GM23248 (cell line): ENCODE results near the gene EPB41L5. TPM values are rescaled to one million over a fixed set of nuclear protein-coding genes. Genes with fewer than 3 reads are reported as not detected.
"Not testable (repeated sequence)": the region's sequence is repeated elsewhere in the genome, so short reads cannot be mapped to it uniquely, and the experiment has no call there.

Source experiments
- DNase-seq: peaks from one replicate; pipeline ENCODE4 v3.0.0-alpha.2; 2015
- H2AFZ ChIP-seq: fragments of 200-600 bp; sonication (generic); 2 replicates; pipeline ENCODE4 v1.6.1; 2016; ENCODE audit warnings: antibody characterized with exemption
- H3F3A ChIP-seq: fragments of 200-600 bp; sonication (generic); 2 replicates; pipeline ENCODE4 v1.6.1; 2016; ENCODE audit warnings: mild to moderate bottlenecking, antibody characterized with exemption, mixed run types; ENCODE audit not compliant: insufficient read depth
- H3K27ac ChIP-seq: fragments of 200-600 bp; sonication (generic); 2 replicates; pipeline ENCODE4 v1.5.1; 2016; ENCODE audit warnings: mild to moderate bottlenecking
- H3K27me3 ChIP-seq: fragments of 200-600 bp; sonication (generic); replicated peaks from 2 replicates; pipeline ENCODE4 v1.6.1; 2016; ENCODE audit warnings: mild to moderate bottlenecking; ENCODE audit not compliant: insufficient read depth
- H3K36me3 ChIP-seq: fragments of 200-600 bp; sonication (generic); 2 replicates; pipeline ENCODE4 v1.6.1; 2016; ENCODE audit warnings: low read depth, mild to moderate bottlenecking
- H3K4me1 ChIP-seq: fragments of 200-600 bp; sonication (generic); 2 replicates; pipeline ENCODE4 v1.6.1; 2016; ENCODE audit warnings: mild to moderate bottlenecking; ENCODE audit not compliant: insufficient read depth
- H3K4me2 ChIP-seq: fragments of 200-600 bp; sonication (generic); one replicate; pipeline ENCODE4 v1.6.1; 2016; ENCODE audit warnings: mild to moderate bottlenecking; ENCODE audit not compliant: unreplicated experiment
- H3K4me3 ChIP-seq: fragments of 200-600 bp; sonication (generic); 2 replicates; pipeline ENCODE4 v1.5.1; 2016; ENCODE audit warnings: mild to moderate bottlenecking
- H3K79me2 ChIP-seq: fragments of 200-600 bp; sonication (generic); 2 replicates; pipeline ENCODE4 v1.6.1; 2016; ENCODE audit warnings: mild to moderate bottlenecking; ENCODE audit not compliant: insufficient read depth
- H3K9ac ChIP-seq: fragments of 200-600 bp; sonication (generic); 2 replicates; pipeline ENCODE4 v1.6.1; 2016; ENCODE audit warnings: mild to moderate bottlenecking
- H3K9me2 ChIP-seq: fragments of 200-600 bp; sonication (generic); 2 replicates; pipeline ENCODE4 v1.6.1; 2016; ENCODE audit warnings: mixed run types, mild to moderate bottlenecking, moderate library complexity; ENCODE audit not compliant: insufficient read depth
- H3K9me3 ChIP-seq: fragments of 200-600 bp; sonication (generic); one replicate; pipeline ENCODE4 v1.6.1; 2017; ENCODE audit warnings: low read depth
- H4K20me1 ChIP-seq: fragments of 200-600 bp; sonication (generic); 2 replicates; pipeline ENCODE4 v1.6.0; 2016; ENCODE audit not compliant: insufficient read depth
- EZH2 ChIP-seq: fragments of 200-600 bp; sonication (generic); IDR thresholded peaks from 2 replicates; pipeline ENCODE4 v1.6.1; 2018; ENCODE audit warnings: antibody characterized with exemption, mild to moderate bottlenecking; ENCODE audit not compliant: insufficient read depth, poor library complexity, severe bottlenecking
- EZH2phosphoT487 ChIP-seq: fragments of 200-600 bp; sonication (generic); IDR thresholded peaks from 2 replicates; pipeline ENCODE4 v1.6.1; 2018; ENCODE audit warnings: antibody characterized with exemption, moderate library complexity, mild to moderate bottlenecking, low read depth; ENCODE audit not compliant: insufficient read depth
- WGBS, 2 experiments: methylation state at CpG; one replicate each; pipeline ENCODE4 v1.1.6; 2015 to 2017; ENCODE audit warnings: low lambda C conversion rate in 2 of 2, low coverage in 1 of 2; ENCODE audit errors: missing lambda C conversion rate in 2 of 2; 5-methylcytosine and 5-hydroxymethylcytosine counted together
- in situ Hi-C: fragments of 300-500 bp; cut with MboI; formaldehyde crosslinking; loops from 2 replicates; pipeline ENCODE4 v1.15.0; 2020
- polyA plus RNA-seq: library from polyadenylated mRNA; unstranded; fragments of >200 nt; fragmentation: Nextera tagmentation; extraction: Ambion mirVana; gene quantifications from 2 replicates; pipeline ENCODE4 v1.2.1, GENCODE V29; 2016
- total RNA-seq: library from RNA; depleted of rRNA; stranded (reverse); fragments of >200 nt; shearing (Covaris generic); gene quantifications from 2 replicates; pipeline ENCODE4 v1.2.3, GENCODE V29; 2014

Gene EPB41L5
- total and polyA plus RNA-seq, 2 experiments from 2014 or later, result 3.0 to 4.0 TPM

GRCh38 chr2:120014226-120014980 lies 1.5 kb downstream of the EPB41L5 start:
- no peak for TF ChIP-seq EZH2phosphoT487
- H3K27ac ChIP-seq, result no peak overlapping the region
- no peaks in the 10 kb centered on the region for H3K36me3 ChIP-seq
- no peaks in the 10 kb centered on the region for H3K9me2 ChIP-seq
- WGBS, 2 experiments, result 64 to 70% methylated on average over 8 of the region's 8 CpGs
- H3K4me2 ChIP-seq, result peak overlapping the region; percentile 92
- H3K4me3 ChIP-seq, result peak overlapping the region; percentile 84
- DNase-seq, result peak; percentile 5
- in situ Hi-C loops, result no loop called here
- no peak overlapping the region for H3K9ac ChIP-seq
- H3K79me2 ChIP-seq, result no peaks in the 10 kb centered on the region
- no peaks in the 10 kb centered on the region for H4K20me1 ChIP-seq
- no peaks in the 10 kb centered on the region for H3F3A ChIP-seq
- H3K4me1 ChIP-seq, result no peaks in the 10 kb centered on the region
- H2AFZ ChIP-seq, result peak overlapping the region; percentile 96; the same call in 1 of the 2 replicates
- H3K27me3 ChIP-seq, result no peaks in the 10 kb centered on the region
- no peaks in the 10 kb centered on the region for H3K9me3 ChIP-seq

- Histone ChIP-seq H3K4me3 (no peak overlapping the region), H3K4me2 (no peak overlapping the region), H3K79me2 (no peaks in the 10 kb centered on the region), H3K4me1 (no peaks in the 10 kb centered on the region), H3K9me3 (no peaks in the 10 kb centered on the region), H3K36me3 (no peaks in the 10 kb centered on the region), H4K20me1 (no peaks in the 10 kb centered on the region), H3K9ac (no peak overlapping the region), H3F3A (no peaks in the 10 kb centered on the region), H3K27ac (no peak overlapping the region), H2AFZ (no peak overlapping the region), H3K27me3 (no peaks in the 10 kb centered on the region), H3K9me2 (no peaks in the 10 kb centered on the region)
- 87 to 90% methylated on average over 3 of the region's 3 CpGs for WGBS, 2 experiments
- TF ChIP-seq EZH2 (no peak), EZH2phosphoT487 (no peak)
- no peak for DNase-seq
- in situ Hi-C loops, result no loop called here
These were observed 3.9 kb downstream of the EPB41L5 start for GRCh38 chr2:120016800-120017199.

GRCh38 chr2:120017201-120017600 lies 4.3 kb downstream of the EPB41L5 start:
- in situ Hi-C loops, result no loop called here
- H3K4me1 ChIP-seq, result no peaks in the 10 kb centered on the region
- no peak overlapping the region for H3K4me2 ChIP-seq
- no peaks in the 10 kb centered on the region for H3K36me3 ChIP-seq
- H3F3A ChIP-seq, result no peaks in the 10 kb centered on the region
- no peaks in the 10 kb centered on the region for H3K9me3 ChIP-seq
- no peaks in the 10 kb centered on the region for H3K27me3 ChIP-seq
- no peak for DNase-seq
- WGBS, 2 experiments, result 68 to 75% methylated on average over 2 of the region's 2 CpGs
- H3K79me2 ChIP-seq, result no peaks in the 10 kb centered on the region
- no peak overlapping the region for H3K9ac ChIP-seq
- H4K20me1 ChIP-seq, result no peaks in the 10 kb centered on the region
- no peak overlapping the region for H2AFZ ChIP-seq
- no peak overlapping the region for H3K4me3 ChIP-seq
- H3K9me2 ChIP-seq, result no peaks in the 10 kb centered on the region
- no peak for TF ChIP-seq EZH2
- TF ChIP-seq EZH2phosphoT487, result no peak
- H3K27ac ChIP-seq, result no peak overlapping the region

- H4K20me1 ChIP-seq, result no peaks in the 10 kb centered on the region
- no peak overlapping the region for H3K4me3 ChIP-seq
- no peaks in the 10 kb centered on the region for H3K27me3 ChIP-seq
- TF ChIP-seq EZH2 (no peak), EZH2phosphoT487 (no peak)
- WGBS, 2 experiments, result 95 to 97% methylated on average over 4 of the region's 4 CpGs
- no peak for DNase-seq
- H3K79me2 ChIP-seq, result no peaks in the 10 kb centered on the region
- H2AFZ ChIP-seq, result no peak overlapping the region
- in situ Hi-C loops, result no loop called here
- no peaks in the 10 kb centered on the region for H3K36me3 ChIP-seq
- no peaks in the 10 kb centered on the region for H3K9me3 ChIP-seq
- no peak overlapping the region for H3K27ac ChIP-seq
- H3K4me1 ChIP-seq, result no peaks in the 10 kb centered on the region
- H3K9ac ChIP-seq, result no peak overlapping the region
- H3F3A ChIP-seq, result no peaks in the 10 kb centered on the region
- H3K9me2 ChIP-seq, result no peaks in the 10 kb centered on the region
- H3K4me2 ChIP-seq, result no peak overlapping the region
These were observed 5.7 kb downstream of the EPB41L5 start for GRCh38 chr2:120018549-120018948.

GRCh38 chr2:120020554-120020953 lies 7.7 kb downstream of the EPB41L5 start:
- in situ Hi-C loops, result no loop called here

GRCh38 chr2:120022505-120022904 lies 9.6 kb downstream of the EPB41L5 start:
- H3K27me3 ChIP-seq, H3K9me3 ChIP-seq, DNase-seq, H3K27ac ChIP-seq, H2AFZ ChIP-seq, H3K9me2 ChIP-seq, in situ Hi-C loops, H4K20me1 ChIP-seq, H3K4me2 ChIP-seq, H3K4me3 ChIP-seq, H3K36me3 ChIP-seq, H3F3A ChIP-seq, H3K9ac ChIP-seq, H3K79me2 ChIP-seq, H3K4me1 ChIP-seq: not testable (repeated sequence)
- WGBS, 2 experiments, result 95% methylated on average over 1 of the region's 1 CpG

More at GRCh38 chr2:120020554-120020953, 7.7 kb downstream of the EPB41L5 start:
- no peak for DNase-seq
- H2AFZ ChIP-seq, result no peak overlapping the region
- no peak overlapping the region for H3K4me2 ChIP-seq
- no peaks in the 10 kb centered on the region for H3K4me1 ChIP-seq
- H3K9me2 ChIP-seq, result no peaks in the 10 kb centered on the region
- no peaks in the 10 kb centered on the region for H3K36me3 ChIP-seq
- no peak overlapping the region for H3K4me3 ChIP-seq
- no peak overlapping the region for H3K27ac ChIP-seq
- no peaks in the 10 kb centered on the region for H3K27me3 ChIP-seq
- H3K9ac ChIP-seq, result no peak overlapping the region
- no peaks in the 10 kb centered on the region for H3K9me3 ChIP-seq
- H3F3A ChIP-seq, result no peaks in the 10 kb centered on the region
- WGBS, 2 experiments, result 100% methylated on average over 1 of the region's 1 CpG
- no peaks in the 10 kb centered on the region for H4K20me1 ChIP-seq
- TF ChIP-seq EZH2 (no peak), EZH2phosphoT487 (no peak)
- H3K79me2 ChIP-seq, result no peaks in the 10 kb centered on the region
